Superior temporal gyrus (tissue), 1 donor: ENCODE data around the gene TRIM45.
"Not testable (repeated sequence)": the region's sequence is repeated elsewhere in the genome, so short reads cannot be mapped to it uniquely, and the experiment has no call there.

ENCODE experiments used
- DNase-seq: peaks from one replicate; pipeline ENCODE4 v3.0.0-alpha.2; 2016; ENCODE audit errors: extremely low spot score

Gene TRIM45

GRCh38 chr1:117135329-117135728, 13.8 kb upstream of the TRIM45 start:
- DNase-seq, result no peak

DNA sequence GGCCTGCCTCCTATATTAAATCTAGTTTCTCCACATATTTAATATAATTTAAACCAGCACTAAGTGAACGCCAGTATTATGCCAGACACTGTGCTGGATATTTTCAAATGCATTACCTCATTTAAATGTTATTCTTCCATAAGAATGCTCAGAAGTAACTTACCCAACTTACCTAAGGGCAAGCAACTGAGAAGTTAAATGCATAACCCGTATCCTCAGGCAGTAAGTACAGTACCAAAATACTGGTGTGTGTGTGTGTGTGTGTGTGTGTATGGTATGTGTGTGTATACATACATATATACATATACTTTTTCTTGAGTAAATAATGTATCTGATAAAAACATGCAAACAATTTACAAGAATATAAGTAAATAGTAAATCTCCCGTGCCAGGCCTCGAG, 9.0 kb upstream of the TRIM45 start:
- no peak for DNase-seq

DNA sequence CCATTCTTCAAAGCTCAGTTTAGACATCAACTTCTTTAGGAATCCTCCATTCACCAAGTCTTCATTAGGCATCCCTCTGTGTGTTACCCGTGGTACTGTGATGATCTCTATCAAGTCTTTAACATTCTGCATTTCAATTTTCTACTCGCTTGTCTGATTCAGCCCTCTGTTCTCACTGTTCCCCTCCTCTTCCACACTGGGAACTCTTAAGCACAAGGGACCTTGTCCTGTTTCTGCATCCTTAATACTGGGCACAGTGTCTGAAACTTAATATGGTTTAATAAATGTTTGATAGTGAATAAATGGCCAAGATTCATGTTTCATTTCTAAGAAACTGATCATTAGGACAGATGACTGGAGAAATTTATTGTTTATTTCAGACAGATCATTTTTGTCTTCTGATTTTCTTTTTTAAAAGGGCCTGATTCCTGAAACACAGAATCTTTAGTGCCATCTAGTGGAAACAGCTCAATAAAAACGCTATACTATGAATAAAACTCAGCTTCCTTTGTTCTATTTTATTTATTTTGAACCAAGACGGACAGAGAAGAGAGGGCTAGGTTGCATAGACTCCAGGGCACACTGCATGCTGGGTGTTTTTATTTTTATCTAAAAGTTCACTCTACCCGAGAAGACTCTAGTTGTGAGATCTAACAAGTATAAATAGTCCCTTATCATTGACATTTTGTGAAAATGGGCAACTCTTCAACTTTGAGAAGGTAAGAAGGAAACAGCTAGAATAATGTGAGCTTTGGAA, 7.0 kb upstream of the TRIM45 start:
- DNase-seq, result peak; percentile 86

DNA sequence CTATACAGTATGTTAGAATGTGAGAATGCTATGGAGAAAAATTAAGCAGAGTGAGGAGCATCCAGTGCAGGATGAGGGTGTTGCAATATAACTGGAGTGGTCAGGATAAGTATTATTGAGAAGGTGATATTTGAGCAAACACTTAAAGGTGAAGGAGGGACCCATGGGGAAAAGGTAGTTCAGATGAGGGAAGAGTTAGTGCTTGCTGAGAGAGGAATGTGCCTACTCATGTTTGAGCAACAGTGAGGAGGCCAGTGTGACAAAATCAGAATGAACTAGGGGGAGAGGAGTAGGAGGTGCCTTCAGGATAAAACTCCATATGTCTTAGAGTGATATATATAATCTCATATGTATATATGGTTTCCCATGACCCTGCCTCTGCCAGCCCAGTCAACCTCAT, 6.2 kb upstream of the TRIM45 start:
- DNase-seq, result no peak

DNA sequence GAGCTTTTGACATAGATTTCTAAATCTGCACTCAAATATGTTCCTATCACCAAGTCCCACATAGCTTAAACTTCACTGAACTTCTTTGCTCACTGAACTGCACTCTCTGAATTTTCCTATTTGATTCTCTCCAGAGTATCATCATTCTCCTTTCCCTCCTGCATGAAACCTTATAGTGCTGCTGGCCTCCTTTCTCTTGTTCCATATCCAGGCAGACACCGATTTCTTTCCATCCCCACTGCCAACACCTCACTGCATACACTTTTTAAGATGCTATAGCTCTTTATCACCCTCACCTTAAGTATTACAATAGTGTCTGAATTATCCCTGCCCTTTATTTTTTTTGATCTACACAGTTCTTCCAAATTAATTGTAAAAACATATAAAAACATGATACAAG, 3.1 kb upstream of the TRIM45 start:
- no peak for DNase-seq

DNA sequence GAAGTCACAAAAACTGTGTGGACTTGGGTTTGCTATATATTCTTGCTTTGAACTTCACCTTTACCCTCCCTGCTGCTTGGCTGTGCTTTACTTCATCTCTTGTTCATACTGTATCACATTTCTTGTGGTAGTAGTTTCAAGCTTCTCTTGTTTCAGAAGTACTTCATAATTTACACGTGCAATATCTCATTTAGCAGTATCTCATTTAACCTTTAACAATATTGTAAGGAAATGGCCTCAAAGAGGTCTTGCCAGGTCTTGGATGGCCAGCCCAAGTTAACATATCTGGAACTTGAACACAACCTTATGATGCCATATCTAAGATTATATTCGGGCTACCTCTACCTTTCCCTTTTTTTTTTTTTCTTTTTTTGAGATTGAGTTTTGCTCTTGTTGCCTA, 1.7 kb upstream of the TRIM45 start:
- DNase-seq, result no peak

- DNase-seq, result no peak
Observed at GRCh38 chr1:117122330-117123025, 929 bp upstream of the TRIM45 start.

GRCh38 chr1:117120774-117121588, 568 bp downstream of the TRIM45 start:
- no peak for DNase-seq

DNA sequence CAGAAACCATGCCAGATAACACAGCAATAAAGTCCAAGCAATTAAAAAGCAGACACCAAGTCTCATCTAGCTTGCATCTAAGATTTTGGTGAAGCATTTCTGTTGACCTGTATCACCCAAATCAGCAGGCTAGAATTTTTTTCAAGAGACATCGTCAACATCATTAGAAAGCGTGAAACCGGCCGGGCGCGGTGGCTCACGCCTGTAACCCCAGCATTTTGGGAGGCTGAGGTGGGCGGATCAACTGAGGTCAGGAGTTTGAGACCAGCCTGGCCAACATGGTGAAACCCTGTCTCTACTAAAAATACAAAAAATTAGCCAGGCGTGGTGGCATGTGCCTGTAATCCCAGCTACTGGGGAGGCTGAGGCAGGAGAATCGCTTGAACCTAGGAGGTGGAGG, 2.4 kb downstream of the TRIM45 start:
- DNase-seq, result not testable (repeated sequence)

GRCh38 chr1:117118137-117118536, 3.4 kb downstream of the TRIM45 start:
- DNase-seq, result no peak

DNA sequence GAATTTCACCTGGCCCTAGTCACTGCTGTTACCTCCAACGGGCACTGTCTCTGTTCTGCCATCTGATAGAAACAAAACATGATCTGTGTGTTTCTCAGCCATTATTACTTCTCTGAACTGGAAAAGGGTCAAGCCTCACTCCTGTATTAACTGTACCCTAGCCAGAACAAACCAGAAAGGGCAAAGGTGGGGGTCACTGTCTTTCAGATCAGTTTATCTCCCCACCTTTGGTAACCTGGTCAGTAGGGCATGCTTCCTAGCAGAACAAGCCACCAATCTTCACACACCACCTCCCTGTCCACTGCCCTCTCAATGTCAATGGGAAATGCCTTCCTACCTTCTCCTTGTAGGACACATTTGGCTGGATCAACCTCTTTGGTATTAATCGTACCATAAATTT, 3.9 kb downstream of the TRIM45 start:
- DNase-seq, result no peak

DNA sequence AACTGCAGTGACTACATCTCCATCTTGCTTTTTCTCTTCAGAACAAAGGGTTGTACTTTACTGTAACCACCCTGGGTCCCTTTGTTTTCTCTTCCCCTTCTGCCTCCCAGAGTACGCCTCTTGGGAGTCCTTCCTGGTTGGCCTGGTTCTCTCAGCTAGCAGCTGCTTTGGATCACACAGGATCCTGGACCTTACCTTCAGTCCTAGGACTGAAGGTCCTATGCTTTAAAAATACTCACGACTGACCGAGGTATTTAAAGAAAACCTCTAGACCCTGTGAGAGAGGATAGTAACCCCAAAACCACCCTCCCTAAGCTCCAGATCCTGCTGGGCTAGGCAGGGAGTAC, 4.8 kb downstream of the TRIM45 start:
- no peak for DNase-seq

GRCh38 chr1:117116090-117116783, 5.3 kb downstream of the TRIM45 start:
- DNase-seq, result no peak

DNA sequence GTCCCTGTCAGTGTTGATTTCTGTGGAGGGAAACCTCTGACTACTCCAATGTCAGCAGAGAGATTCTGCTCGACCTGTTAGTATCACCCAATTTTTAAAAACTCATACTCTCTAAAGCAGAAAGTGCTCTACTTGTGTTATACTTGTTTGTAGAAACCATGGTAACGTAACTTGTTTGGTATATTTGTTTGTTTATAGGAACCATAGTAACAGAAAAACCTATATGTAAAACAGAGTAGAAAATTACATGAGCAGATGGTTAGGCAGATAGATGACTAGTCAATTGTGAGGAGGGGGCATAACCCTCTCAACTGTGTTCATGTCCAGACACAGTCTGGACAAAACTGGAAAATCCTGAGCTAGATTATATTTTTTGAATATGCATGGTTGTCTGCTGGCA, 6.7 kb downstream of the TRIM45 start:
- no peak for DNase-seq

DNA sequence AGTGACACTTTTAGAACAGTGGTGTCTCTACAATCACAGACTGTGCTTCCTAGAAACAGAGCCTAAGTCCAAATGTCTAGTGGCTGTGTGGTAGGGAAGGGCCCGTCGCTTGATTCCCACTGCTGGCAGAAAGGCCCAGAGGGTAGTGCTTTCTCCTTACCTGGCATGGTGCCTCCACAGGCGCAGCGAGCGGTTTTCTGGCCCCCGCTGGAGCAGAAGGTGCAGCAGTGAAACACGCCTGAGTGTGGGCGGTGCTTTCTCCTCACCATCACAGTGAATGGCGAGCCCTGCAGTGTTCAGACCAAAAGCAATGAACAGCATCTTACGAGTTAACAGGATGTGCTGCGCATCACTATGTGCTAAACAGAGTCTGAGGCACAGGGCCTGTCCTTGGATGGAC, 8.3 kb downstream of the TRIM45 start:
- DNase-seq, result peak; percentile 48

GRCh38 chr1:117112047-117112717, 9.4 kb downstream of the TRIM45 start:
- no peak for DNase-seq

- DNase-seq, result no peak
Observed at GRCh38 chr1:117110774-117111173, 10.8 kb downstream of the TRIM45 start.

DNA sequence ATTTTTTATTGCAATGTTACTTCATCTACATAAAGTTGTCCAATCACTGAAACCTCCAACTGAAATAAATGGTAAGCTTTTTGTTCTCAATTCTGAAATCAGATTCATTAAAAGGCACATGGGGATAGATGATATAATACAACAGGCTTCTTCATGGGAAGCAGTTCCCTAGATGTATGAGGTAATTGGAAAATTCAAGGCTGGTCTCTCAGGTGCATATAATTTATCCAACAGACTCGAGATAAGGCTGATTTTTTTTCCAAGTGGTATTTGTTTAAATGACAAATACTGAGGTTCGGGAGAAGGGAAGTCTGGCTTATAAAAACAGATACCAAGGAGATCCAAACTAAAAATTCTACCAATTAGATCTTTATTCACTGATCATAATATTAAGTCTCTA, 14.2 kb downstream of the TRIM45 start:
- no peak for DNase-seq

- no peak for DNase-seq
Observed at GRCh38 chr1:117106478-117106877, 15.1 kb downstream of the TRIM45 start.

DNA sequence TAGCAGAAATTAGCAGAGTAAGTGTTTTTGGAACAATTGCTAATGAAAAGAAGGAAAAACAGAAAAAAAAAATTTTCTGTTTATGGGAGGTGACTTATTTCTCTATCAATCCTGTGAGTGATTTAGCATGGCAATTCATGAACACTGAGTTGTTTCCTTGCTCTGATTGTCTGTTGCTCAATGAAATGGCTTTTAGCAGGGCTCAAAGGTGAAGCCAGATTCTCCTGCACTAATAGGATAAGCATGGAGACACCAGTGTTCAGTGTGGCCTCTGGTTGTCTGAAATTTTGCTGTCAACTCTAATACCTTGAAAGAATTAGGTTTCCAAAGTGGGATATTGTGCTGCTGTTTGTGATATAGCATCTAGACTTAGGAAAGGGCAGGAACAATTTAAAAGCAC, 15.8 kb downstream of the TRIM45 start:
- DNase-seq, result no peak

- no peak for DNase-seq
Observed at GRCh38 chr1:117104986-117105385, 16.6 kb downstream of the TRIM45 start.

- not testable (repeated sequence) for DNase-seq
Observed at GRCh38 chr1:117101858-117102257, 19.7 kb downstream of the TRIM45 start.
